ENCODE measurements around the gene MROH2A. TPM values are rescaled to one million over a fixed set of nuclear protein-coding genes. Genes with fewer than 3 reads are reported as not detected.

Gene MROH2A
- total RNA-seq, 1 experiment from 2014 or later, result not detected

- H3K27ac Mint-ChIP-seq, result no peak overlapping the region
- H3K27me3 Mint-ChIP-seq (ENCODE audit: low read depth), result no peaks in the 10 kb centered on the region; the same call in 1 of the 2 replicates
- H3K36me3 Mint-ChIP-seq, result no peaks in the 10 kb centered on the region
- H3K4me3 Mint-ChIP-seq, result no peak overlapping the region
- ChIA-PET CTCF (no interaction called here), POLR2A (interaction anchor here (0.7 kb wide), 1 partner anchor 230 kb away, joined by 3 read pairs; no protein-coding TSS in a partner anchor)
- H3K4me1 Mint-ChIP-seq, result no peaks in the 10 kb centered on the region
- H3K9me3 Mint-ChIP-seq, result peaks cover 13% of the 10 kb centered on the region
- ATAC-seq, result no peak
- no peak for DNase-seq (ENCODE audit: low spot score)
- no peak for TF ChIP-seq GABPB1 (CRISPR knock-in tag; IDR thresholded peaks at IDR 0.05)
- no peak for TF ChIP-seq NR1H2 (CRISPR knock-in tag; IDR thresholded peaks at IDR 0.05)
- TF ChIP-seq MXD4 (CRISPR knock-in tag; IDR thresholded peaks at IDR 0.05; ENCODE audit: borderline replicate concordance), result no peak
- no peak for TF ChIP-seq ZNF121 (CRISPR knock-in tag; IDR thresholded peaks at IDR 0.05)
- no peak for TF ChIP-seq PRRX2 (CRISPR knock-in tag; IDR thresholded peaks at IDR 0.05)
- TF ChIP-seq ZMAT4 (CRISPR knock-in tag; IDR thresholded peaks at IDR 0.05), result no peak
- no peak for TF ChIP-seq ELF4 (CRISPR knock-in tag; IDR thresholded peaks at IDR 0.05; ENCODE audit: low read depth)
Observed at GRCh38 chr2:233803994-233804393, 25.9 kb downstream of the MROH2A start.

GRCh38 chr2:233807215-233807865 lies 29.2 kb downstream of the MROH2A start:
- DNase-seq (ENCODE audit: low spot score), result no peak
- H3K27ac Mint-ChIP-seq, result no peak overlapping the region
- no peaks in the 10 kb centered on the region for H3K36me3 Mint-ChIP-seq
- H3K9me3 Mint-ChIP-seq, result peaks cover 11% of the 10 kb centered on the region; the same call in 1 of the 2 replicates
- H3K4me1 Mint-ChIP-seq, result no peaks in the 10 kb centered on the region
- no peaks in the 10 kb centered on the region; the same call in 1 of the 2 replicates for H3K27me3 Mint-ChIP-seq (ENCODE audit: low read depth)
- POLR2A ChIA-PET, result no interaction called here
- ATAC-seq, result no peak
- H3K4me3 Mint-ChIP-seq, result no peak overlapping the region
- TF ChIP-seq EMX1 (CRISPR knock-in tag; IDR thresholded peaks at IDR 0.05) (no peak), SMAD4 (CRISPR knock-in tag; IDR thresholded peaks at IDR 0.05) (no peak)
- CTCF ChIA-PET, result interaction anchor here (0.5 to 1.0 kb wide), 3 partner anchors 25 to 837 kb away, joined by 3 to 5 read pairs (median 3); no protein-coding TSS in a partner anchor

- ChIA-PET POLR2A (no interaction called here), CTCF (no interaction called here)
- peaks cover 11% of the 10 kb centered on the region; the same call in 1 of the 2 replicates for H3K9me3 Mint-ChIP-seq
- H3K4me3 Mint-ChIP-seq, result no peak overlapping the region
- no peak overlapping the region for H3K27ac Mint-ChIP-seq
- no peaks in the 10 kb centered on the region; the same call in 1 of the 2 replicates for H3K27me3 Mint-ChIP-seq (ENCODE audit: low read depth)
- H3K36me3 Mint-ChIP-seq, result no peaks in the 10 kb centered on the region
- ATAC-seq, result no peak
- DNase-seq (ENCODE audit: low spot score), result no peak
- no peaks in the 10 kb centered on the region for H3K4me1 Mint-ChIP-seq
- TF ChIP-seq MLX (CRISPR knock-in tag; IDR thresholded peaks at IDR 0.05) (no peak), PRRX2 (CRISPR knock-in tag; IDR thresholded peaks at IDR 0.05) (no peak), FOXJ3 (CRISPR knock-in tag; IDR thresholded peaks at IDR 0.05; ENCODE audit: borderline replicate concordance) (no peak), NR1H2 (CRISPR knock-in tag; IDR thresholded peaks at IDR 0.05) (no peak), ZNF232 (CRISPR knock-in tag; IDR thresholded peaks at IDR 0.05) (no peak), ZSCAN18 (CRISPR knock-in tag; IDR thresholded peaks at IDR 0.05) (no peak), ESRRA (CRISPR knock-in tag; IDR thresholded peaks at IDR 0.05; ENCODE audit: borderline replicate concordance) (no peak), EMX1 (CRISPR knock-in tag; IDR thresholded peaks at IDR 0.05) (no peak), ZNF219 (CRISPR knock-in tag; IDR thresholded peaks at IDR 0.05; ENCODE audit: borderline replicate concordance) (no peak), USF1 (CRISPR knock-in tag; IDR thresholded peaks at IDR 0.05) (no peak), ZNF317 (CRISPR knock-in tag; IDR thresholded peaks at IDR 0.05; ENCODE audit: borderline replicate concordance, low read depth) (no peak), ARID4B (CRISPR knock-in tag; IDR thresholded peaks at IDR 0.05; ENCODE audit: borderline replicate concordance) (no peak), E2F1 (CRISPR knock-in tag; IDR thresholded peaks at IDR 0.05) (no peak), OVOL2 (CRISPR knock-in tag; IDR thresholded peaks at IDR 0.05; ENCODE audit: borderline replicate concordance) (no peak), GTF2I (CRISPR knock-in tag; conservative IDR thresholded peaks at IDR 0.05) (no peak)
Observed at GRCh38 chr2:233807966-233808935, 30.1 kb downstream of the MROH2A start.
